ENCODE data around the gene ACR.
A peak's percentile ranks its signal among the peaks of the same experiment; 100 is the strongest.

ACR gene

DNA sequence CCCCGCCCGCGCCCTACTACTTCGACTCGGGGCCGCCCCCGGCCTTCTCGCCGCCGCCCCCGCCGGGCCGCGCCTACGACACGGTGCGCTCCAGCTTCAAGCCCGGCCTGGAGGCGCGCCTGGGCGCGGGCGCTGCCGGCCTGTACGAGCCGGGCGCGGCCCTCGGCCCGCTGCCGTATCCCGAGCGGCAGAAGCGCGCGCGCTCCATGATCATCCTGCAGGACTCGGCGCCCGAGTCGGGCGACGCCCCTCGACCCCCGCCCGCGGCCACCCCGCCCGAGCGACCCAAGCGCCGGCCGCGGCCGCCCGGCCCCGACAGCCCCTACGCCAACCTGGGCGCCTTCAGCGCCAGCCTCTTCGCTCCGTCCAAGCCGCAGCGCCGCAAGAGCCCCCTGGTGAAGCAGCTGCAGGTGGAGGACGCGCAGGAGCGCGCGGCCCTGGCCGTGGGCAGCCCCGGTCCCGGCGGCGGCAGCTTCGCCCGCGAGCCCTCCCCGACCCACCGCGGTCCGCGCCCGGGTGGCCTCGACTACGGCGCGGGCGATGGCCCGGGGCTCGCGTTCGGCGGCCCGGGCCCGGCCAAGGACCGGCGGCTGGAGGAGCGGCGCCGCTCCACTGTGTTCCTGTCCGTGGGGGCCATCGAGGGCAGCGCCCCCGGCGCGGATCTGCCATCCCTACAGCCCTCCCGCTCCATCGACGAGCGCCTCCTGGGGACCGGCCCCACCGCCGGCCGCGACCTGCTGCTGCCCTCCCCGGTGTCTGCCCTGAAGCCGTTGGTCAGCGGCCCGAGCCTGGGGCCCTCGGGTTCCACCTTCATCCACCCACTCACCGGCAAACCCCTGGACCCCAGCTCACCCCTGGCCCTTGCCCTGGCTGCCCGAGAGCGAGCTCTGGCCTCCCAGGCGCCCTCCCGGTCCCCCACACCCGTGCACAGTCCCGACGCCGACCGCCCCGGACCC, 17.4 kb upstream of the ACR start:
- DNase-seq, result no peak

DNA sequence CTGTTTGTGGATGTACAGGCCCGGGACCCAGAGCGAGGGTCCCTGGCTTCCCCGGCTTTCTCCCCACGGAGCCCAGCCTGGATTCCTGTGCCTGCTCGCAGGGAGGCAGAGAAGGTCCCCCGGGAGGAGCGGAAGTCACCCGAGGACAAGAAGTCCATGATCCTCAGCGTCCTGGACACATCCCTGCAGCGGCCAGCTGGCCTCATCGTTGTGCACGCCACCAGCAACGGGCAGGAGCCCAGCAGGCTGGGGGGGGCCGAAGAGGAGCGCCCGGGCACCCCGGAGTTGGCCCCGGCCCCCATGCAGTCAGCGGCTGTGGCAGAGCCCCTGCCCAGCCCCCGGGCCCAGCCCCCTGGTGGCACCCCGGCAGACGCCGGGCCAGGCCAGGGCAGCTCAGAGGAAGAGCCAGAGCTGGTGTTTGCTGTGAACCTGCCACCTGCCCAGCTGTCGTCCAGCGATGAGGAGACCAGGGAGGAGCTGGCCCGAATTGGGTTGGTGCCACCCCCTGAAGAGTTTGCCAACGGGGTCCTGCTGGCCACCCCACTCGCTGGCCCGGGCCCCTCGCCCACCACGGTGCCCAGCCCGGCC, 16.7 kb upstream of the ACR start:
- DNase-seq, result no peak

DNA sequence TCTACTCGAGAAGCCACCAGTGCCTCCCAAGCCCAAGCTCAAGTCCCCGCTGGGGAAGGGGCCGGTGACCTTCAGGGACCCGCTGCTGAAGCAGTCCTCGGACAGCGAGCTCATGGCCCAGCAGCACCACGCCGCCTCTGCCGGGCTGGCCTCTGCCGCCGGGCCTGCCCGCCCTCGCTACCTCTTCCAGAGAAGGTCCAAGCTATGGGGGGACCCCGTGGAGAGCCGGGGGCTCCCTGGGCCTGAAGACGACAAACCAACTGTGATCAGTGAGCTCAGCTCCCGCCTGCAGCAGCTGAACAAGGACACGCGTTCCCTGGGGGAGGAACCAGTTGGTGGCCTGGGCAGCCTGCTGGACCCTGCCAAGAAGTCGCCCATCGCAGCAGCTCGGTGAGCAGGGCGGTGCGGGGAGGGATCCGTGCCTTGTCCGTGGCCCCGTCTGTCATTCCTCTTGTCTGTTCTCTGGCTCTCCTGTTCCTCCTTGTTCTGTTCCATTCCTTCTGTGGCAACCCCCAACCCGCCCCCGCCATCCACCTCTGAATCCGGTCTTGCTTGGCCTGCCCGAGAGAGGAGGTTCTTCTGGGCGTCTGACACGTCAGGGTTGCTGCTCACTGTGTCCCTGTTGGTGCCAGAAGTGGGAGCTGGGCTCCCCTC, 15.8 kb upstream of the ACR start:
- DNase-seq, result no peak

DNA sequence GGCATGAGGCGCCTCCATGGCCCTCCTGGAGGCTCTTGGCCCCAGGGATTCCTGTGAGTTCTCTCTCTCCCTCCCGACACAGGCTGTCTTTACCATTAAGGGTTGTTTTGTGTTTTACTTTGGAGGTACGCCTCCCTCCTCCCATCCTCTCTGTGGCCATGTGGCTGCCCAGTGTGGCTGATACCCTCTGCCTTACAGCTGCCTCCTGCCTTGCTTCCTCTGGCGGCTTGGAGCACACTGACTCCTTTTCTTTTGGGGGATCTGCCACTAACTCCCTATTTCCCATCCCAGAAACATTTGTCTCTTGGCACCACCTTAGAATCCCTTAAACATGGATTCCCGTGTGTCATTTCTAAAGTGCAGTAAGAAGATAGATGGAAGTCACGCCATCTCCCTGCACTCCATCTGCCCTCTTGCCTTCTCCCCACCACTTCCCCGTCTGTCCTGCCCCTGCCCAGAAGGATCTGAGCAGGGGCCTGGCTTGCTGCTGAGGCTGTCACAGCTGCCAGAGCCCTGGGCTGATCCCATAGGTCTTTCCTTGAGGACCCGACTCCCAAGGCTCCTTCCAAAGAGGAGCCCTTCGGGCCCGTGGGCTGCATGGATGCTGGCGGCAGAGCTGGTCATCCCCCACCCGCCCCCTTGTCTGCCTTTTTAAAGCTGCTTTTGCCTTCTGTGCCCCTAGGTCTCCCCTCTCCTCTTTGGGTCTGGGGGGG, 15.1 kb upstream of the ACR start:
- DNase-seq, result no peak

DNA sequence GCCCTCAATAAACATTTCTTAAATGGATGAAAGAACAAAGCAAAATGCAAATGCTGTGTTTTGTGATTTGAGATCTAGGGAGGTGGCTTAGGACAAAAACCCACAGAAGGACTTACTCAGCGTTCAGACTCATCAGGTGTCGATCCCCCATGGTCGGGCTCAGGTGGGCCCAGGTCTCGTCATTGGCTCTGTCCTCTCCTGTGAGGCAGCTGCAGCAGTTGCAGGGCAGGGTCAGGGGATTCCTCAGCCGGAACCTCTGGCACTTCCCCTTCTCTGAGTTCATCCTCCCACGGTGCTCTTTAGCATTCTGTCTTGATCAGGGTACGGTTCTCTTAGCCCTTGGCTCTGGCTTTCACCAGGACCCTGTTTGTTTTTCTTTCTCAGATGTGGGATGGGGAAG, 14.0 kb upstream of the ACR start:
- DNase-seq, result no peak

DNA sequence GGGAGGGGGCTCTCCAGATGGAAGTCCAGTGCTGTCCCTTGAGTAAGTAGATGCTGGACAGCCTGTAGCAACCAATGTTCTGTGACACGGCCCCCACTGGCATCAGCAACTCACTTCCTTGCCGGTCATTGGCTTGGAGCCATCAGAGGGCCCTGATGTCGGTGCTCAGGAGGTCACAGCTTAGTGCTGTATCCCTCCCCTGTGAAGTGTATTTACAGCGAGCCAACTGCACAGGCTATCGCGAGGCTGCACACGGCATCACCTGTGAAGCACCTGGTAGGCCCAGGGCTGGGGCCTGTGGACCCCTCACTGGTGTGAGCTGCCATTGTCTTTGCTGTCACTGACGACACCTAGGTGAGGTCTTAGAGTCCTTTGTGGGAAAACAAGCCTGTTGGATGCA, 13.4 kb upstream of the ACR start:
- DNase-seq, result no peak

DNA sequence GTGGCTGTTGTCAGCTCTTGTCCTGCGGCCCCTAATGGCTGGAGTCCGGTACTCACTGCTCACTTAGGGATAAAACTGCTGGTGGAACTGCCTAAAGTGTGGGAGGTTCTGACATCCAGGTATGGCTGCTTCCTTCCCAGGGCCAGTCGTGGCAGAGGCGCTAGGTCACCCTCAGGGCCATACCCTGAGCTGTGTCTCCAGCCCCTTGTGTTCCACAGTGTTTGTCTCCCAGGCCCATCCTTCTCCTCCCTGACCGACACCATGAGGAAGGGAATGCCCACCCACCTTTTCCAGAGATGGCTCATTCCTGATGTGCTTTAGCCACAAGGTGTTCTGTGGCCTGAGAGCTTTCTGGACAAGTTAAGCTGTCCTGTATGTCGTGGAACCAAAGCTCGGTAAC, 12.4 kb upstream of the ACR start:
- no peak for DNase-seq

DNA sequence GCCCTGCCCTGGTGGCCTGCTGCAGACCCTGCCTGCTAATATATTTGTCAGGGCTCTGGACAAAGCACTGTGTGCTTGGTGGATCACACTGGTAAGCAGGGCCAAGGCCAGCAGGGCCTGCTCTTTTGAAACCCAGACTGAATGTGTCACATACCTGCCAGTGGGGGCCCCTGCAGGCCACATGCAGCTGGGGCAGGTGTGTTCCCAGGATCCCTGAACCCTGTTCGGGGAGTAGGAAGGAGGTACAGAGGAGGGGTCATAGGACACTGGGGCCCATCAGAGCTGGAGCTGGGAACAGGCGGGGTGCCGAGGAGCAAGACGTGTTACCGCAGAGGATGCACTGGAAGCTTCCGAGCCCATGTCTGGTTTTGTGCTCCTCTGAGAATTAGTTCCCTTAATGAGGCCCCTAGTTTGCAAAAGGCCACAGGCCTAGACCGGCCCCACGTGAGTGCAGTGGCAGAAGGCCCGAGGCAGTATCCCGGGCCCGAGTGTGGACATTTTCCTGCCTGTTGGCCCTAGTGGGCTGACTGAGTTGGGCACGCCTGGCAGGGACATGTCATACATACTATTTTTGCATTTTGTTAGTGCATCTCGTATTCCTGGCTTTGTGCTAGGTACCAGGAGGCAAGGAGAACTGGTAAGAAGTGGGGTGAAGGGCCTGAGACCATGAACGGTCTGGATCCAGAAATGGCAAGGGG, 11.2 kb upstream of the ACR start:
- no peak for DNase-seq

DNA sequence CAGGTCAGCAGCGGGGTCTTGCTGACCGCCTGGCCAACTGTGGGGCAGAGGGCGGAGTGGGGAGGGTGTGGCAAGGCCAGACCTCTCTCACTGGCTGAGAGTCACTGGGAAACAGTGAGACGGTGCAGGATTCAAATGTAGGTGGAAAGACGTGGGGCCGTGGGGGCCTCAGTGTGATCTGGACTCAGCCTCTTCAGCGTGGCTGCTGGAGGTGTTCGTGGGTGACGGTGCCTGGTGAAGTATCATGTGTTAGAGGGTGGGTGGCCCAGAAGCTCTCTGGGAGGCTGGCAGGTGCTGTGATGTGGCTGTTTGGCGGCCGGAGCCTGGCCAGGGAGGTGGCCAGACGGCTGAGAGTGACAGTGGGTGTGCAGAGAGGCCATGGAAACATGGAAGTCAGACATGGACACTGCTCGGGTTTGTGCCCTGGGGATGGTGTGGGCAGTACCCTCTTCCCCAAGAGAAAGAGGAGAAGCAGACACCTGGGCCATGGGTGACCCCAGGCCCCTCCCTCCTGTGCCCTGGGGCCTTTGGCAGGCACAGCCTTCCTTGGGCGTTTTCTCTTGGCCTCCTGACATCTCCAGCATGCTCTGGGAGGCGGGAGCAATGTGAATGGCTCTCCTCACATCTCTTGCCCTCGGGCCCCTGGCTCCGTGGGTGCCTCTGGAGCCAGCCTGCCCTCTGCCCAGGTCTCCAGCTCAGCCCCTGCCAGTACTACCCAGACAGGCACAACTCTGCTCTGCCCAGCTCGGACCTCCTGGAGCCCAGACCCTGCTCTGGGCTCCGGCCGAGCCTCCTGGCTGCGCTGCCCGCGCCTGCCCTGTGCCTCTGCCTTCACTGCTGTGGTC, 10.1 kb upstream of the ACR start:
- no peak for DNase-seq

DNA sequence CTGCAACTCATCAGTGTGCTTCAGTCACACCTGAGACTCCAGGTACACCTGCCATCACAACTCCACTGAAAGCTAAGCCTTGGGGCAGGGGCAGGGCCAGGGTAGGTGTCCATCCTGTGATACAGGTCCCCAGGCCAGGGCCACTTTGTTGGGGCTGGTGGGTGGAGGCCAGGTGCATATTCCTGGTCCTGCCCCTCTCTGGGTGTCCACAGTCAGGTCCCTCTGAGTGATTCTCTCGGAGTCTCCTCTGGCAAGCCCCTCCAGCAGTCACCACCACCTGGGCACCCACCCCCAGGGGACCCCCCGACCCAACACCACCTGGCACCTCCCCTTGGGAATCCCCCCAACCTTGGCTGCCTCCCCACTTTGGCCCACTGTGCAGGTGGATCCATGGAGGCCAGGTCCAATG, 9.5 kb upstream of the ACR start:
- no peak for DNase-seq

DNA sequence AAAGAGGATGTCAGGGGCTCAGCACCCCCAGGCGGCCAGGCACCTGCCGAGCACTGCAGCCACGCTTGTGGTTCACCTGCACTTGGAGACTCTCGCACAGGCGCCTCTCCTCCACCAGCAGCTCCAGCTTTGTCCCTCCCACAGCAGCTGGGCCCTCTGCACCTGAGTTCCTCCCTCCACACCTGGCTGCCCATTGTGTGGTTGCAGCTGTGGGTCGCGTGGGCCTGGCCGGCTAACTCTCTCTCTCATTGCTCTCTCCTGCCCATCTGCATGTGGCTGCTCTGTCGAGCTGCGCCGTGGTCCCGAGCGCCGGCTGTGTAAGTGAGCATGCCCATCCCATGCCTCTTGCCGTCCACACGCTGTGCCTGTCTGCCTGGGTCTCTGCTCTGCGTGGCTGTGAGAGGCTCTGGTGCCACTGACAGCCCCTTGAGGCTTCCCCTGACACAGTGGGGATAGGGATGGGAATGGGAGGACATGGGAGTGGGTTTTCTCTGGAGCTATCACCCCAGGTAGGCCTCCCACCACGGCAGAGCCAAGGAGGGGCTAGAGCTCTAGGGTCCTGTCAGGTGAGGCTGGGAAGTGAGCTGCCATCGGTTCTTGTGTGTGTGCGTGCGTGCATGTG, 8.5 kb upstream of the ACR start:
- no peak for DNase-seq

DNA sequence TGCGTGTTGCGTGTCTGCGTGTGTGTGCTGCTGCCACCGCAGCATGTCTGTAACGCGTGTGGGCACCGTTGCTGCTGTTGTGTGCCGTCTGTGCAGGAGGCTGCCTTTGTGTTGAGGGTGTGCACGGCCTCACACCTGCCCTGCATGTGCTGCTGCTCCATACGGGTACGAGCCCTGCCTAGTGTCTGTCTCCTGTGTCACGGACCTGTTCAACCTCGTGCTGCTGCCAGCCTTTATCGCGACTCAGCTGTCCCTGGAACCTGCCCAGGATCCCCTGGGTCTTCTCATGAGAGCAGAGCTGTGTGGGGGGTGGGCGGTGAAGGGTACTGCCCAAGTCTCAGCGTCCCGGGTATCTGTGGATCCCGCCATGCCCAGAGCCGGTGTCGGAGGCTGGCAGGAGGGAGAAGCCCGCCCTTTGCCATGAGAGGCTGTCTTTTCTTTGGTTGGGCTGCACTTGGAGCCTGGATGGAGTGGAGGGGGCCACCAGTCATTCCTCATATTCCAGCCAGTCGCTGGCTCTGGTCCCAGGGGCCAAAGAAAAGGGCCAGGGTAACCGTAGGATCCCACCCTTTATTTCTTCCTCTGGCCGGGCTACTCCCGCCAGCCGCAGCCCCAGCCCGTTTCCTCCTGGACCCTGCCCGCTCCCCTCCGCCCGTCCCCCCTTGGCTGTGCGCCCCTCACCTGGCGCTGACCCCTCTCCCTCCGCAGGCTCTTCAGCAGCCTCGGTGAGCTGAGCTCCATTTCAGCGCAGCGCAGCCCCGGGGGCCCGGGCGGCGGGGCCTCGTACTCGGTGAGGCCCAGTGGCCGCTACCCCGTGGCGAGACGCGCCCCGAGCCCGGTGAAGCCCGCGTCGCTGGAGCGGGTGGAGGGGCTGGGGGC, 7.8 kb upstream of the ACR start:
- DNase-seq, result no peak

DNA sequence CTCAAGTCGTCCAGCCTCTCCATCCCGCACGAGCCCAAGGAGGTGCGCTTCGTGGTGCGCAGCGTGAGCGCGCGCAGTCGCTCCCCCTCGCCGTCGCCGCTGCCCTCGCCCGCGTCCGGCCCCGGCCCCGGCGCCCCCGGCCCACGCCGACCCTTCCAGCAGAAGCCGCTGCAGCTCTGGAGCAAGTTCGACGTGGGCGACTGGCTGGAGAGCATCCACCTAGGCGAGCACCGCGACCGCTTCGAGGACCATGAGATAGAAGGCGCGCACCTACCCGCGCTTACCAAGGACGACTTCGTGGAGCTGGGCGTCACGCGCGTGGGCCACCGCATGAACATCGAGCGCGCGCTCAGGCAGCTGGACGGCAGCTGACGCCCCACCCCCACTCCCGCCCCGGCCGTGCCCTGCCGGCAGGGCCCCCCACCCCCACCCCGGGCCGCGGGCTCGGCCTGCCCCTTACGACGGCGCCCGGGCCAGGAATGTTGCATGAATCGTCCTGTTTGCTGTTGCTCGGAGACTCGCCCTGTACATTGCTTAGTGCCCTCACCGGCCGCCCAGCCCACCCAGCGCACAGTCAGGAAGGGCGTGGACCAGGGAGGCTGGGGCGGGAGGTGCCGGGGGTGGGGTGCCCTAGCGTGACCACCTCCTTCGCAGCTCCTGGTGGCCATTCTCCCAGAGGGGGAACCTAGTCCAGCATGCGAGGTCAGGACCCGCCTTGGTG, 6.9 kb upstream of the ACR start:
- no peak for DNase-seq

DNA sequence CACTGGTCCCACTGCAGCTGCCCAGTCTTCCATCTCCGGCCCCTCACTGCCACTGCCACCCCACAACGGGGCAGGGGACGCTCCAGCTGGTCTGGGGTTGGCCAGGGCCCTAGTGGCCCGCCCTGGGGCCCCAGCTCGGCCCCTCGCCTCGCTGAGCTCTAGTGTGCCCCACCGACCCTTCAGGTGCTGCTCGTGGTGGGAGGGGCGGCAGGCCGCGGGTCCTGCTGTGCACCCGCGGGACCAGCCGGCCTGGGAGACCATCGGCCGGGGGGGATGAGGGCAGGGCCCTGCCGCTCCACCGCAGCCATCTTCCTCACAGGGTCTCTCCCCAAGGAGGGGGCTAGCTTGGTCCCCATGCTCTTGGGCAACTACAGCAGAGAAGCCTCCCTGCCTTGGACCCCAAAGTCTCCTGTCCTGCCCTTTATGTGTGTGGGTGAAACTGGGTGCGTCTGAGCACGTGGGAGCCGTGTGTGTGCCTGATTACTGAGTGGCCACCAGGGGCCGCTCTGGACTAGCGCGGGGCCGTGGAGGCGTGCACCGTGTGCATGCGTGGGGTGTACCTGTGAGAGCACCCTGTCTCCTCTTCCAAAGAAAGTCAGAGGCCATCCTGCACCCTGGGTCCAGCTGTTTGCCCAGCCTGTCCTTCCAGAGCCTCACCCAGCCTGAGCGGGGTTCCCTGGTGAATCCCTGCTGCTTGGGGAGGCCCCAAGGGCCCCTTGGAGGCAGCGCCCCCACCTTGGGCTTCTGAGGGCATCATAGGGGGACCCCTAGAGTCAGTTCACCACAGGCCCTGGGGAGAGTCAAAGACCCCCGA, 6.0 kb upstream of the ACR start:
- peak; percentile 55 to 69 for DNase-seq

DNA sequence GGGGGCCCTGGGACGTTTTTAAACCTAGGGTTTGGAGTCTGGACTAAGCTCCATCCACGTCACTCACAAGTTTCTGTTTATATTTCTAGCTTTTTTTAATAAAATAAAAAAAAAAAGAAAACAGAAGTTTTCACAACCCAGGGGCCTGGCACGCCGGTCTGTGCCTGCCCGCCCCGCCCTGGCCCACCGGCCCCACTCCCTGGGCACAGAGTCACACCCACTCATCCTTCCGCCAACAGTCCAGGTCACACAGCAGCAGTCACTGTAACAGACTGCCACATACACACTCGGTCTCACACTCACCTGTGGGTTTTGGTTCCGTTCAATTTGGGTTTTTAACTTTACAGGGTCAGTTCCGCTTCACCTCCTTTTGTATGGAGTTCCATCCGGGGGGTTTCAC, 5.3 kb upstream of the ACR start:
- no peak for DNase-seq

DNA sequence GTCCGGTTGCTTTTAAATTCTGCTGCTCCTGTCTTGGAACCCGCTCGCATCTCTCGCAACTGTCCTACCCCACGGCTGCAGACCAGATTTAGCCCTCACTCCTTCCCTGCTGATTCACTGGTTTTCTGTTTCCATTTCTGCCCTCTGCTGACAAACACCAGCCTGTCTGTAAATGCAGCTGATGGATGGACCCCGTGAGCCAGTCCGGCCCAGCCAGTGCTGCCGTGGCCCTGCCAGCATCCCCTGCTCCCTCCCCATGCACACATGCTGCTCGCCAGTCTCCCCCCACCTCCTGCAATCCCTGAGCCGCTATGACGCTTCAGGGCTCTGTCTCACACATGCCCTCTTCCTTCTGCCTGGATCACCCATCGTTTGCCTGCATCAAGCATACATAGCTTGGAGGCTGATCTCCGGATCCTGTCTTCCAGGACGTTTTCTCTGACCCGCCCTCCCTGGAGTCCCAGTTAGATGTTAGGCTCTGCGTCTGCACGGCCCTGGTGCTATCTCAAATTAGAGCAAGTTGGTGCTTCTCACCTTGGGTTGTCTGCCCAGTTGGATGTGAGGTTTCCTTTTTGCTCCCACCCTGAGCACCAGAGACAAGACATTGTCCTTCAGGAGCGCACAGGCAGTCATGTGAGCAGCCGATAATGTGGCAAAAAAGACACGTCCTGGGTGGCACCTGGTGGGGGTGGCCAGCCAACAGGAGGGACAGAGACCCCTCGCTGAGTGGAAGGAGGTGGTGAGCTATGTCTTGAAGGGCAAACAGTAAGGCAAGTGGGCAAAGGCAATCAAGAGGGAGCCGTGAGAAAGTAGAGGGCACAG, 4.3 kb upstream of the ACR start:
- DNase-seq, result no peak

DNA sequence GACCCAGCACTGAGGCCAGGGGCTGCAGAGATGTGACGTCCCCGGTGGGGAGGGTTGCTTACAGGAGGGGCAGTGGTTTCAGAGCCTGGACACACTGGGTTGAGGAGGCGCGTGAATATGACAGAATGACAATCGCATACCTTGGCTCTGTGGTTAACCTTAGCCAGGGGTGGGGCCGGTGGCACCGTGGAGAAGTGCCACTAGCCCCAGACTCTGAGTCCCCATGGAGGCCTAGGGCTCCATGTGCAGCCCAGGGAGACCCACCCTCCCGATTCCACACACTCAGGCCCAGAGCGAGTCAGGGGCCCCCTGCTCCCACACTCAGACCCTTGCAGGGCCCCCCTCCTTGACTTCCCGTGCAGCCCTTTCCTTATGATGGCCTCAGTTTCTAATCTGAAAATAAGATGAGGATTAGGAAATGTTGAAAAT, 3.6 kb upstream of the ACR start:
- DNase-seq, result no peak

Measured in CD4-positive, alpha-beta T cell treated with Interleukin-1 beta for 1 hour (primary cell).